Smooth muscle cell of the brain vasculature (primary cell): ENCODE measurements around the gene GNG14.
"Not testable (repeated sequence)": the region's sequence is repeated elsewhere in the genome, so short reads cannot be mapped to it uniquely, and the experiment has no call there.

Source experiments
- DNase-seq: peaks from one replicate; pipeline ENCODE4 v3.0.0-alpha.2; 2012; ENCODE audit warnings: low read depth, low spot score

Gene GNG14

DNA sequence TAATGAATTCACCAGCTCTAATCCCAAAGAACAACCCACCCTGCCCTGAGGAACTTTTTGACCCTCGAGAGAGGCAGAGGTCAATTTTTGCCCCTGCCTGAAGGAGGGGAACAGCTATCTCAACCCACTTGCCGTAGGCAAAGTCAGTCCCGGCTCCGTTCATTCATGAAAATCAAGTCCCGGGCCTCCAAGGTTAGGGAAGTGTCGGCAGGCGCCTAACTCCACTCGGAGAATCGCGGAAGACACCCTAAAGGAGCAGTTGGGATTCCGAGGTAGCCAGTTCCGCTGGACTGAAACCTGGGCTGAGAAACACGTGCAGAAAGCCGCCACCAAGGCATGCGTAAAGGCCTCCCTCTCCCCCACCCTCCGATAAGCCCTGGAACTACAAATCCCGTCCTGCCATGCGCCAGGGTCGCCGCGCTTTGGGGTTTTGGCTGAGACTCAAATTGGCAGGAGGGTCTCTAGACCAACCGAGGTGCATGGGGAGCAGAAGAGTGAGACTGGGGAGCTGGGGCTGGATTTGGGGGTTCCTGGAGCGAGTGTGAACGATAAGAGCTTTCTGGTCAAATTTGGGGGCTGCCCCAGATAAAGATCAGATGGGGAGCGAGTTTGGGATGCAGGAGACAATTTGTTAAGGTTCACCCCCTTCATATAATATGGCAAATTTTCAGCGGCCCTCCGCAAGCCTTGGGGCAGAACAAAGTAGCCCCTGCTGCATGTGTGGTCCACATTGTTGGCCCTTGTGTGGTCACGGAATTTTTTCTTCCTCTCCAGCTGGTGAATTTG is 36.0 kb downstream of the GNG14 start, which contains the start of gene TNPO2:
TNPO2 (minus strand) TSS at position 292 of the 786 bp plus-strand sequence. CDS start 2,955 bp downstream, outside the sequence.
- no peak for DNase-seq

- DNase-seq, result not testable (repeated sequence)
Observed at GRCh38 chr19:12725612-12726011, 37.8 kb downstream of the GNG14 start.

- DNase-seq, result no peak
Observed at GRCh38 chr19:12726988-12727316, 39.2 kb downstream of the GNG14 start.

DNA sequence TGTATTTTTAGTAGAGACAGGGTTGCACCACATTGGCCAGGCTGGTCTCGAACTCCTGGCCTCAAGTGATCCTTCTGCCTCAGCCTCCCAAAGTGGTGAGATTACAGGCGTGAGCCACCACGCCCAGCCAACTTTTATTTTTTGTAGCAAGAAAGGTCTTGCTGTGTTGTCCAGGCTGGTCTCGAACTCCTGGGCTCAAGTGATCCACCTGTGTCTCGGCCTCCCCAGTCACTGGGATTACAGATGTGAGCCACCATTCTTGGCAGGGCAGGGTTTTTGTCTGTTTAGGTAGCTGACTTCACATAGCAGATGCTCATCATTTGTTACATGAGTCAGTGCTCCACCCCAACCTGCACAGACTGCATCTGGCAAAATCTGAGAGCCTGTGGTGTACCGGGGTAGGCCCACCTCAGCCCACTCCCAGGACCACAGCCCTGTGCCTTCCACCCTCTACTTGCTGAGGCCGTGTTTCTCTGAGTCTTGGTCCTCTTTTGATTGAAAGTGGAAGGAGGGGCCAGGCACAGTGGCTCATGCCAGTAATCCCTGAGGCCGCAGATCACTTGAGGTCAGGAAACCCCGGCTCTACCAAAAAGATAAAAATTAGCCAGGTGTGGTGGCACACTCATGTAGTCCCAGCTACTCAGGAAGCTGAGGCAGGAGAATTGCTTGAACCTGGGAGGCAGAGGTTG is 40.1 kb downstream of the GNG14 start:
- DNase-seq, result no peak

GRCh38 chr19:12730064-12730463 is 42.3 kb downstream of the GNG14 start:
- DNase-seq, result no peak

GRCh38 chr19:12731337-12731736 is 43.5 kb downstream of the GNG14 start:
- no peak for DNase-seq

GRCh38 chr19:12733369-12734214 is 45.8 kb downstream of the GNG14 start:
- DNase-seq, result no peak

DNA sequence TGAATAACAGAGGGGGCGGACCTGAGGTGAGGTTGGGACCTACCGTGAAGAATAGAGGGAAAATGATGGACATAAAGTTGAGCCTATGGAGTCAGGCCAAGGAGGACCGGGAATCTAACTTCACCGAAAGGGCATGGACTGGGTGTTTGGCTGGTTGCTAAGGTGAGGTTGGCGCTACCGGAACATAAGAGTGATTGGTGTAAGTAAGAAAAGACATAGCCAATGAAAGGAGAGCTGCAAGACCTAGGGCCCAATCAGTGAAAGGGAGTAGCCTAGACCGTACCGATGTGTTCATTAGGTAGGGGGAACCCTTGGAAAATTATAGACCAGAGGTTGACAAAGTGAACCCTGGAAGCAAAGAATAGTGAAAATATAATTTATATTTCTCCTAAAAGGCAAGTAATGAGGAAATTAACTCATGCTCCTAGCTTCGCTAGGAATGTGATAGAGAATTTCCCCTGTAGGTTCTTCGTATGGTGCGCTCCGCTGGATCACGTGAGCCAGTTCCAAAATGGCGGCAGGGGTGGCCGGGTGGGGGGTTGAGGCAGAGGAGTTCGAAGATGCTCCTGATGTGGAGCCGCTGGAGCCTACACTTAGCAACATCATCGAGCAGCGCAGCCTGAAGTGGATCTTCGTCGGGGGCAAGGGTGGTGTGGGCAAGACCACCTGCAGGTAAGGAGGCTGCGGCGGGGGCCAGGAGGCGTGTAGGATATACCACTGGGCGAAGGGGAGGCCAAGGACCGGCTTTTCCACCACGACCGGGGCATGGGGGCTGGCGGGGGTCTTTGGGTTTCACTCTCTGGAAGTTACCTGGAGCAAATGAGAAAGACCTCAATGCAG is 49.4 kb downstream of the GNG14 start, which contains the start of gene GET3:
GET3 (plus strand) TSS at position 503 of the 840 bp plus-strand sequence; CDS start at position 512, 9 bp downstream.
- peak; percentile 99 for DNase-seq

DNA sequence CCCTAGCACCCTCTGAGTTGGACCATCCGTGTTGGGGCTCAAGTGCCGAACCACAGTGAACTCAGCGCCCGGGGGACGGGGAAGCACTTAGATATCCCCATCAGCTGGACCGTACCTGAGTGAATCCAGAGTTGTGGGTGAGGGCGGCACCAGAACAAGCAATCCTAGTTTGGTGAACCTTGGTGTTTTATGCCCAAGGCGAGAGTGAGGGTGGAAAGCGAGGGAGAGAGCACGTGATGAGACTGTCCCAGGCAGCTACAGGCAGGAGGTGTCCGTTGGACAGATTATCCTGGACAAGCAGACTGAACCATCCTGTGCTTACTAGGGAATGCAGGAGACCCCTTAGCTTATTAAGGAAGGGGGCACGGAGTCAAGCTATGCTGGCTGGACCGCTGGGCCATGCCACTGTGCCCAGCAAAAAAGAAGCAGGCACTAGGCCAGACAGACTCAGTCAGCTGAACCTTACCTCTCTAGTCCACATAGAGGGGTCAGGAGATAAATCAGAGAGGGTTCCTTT is 50.1 kb downstream of the GNG14 start:
- DNase-seq, result no peak
